HG02678 (cell line): Measurements from ENCODE around the gene TTC9.
A peak's percentile ranks its signal among the peaks of the same experiment; 100 is the strongest.

ENCODE experiments used
- ATAC-seq: cut with Tn5 transposase; IDR thresholded peaks from one replicate; pipeline ENCODE4 v1.9.1; 2021; ENCODE audit warnings: mild to moderate bottlenecking, moderate library complexity; ENCODE audit not compliant: unreplicated experiment

The TTC9 gene

GRCh38 chr14:70643967-70644366, 2.3 kb downstream of the TTC9 start:
- ATAC-seq: no peak

GRCh38 chr14:70645892-70646291, 4.2 kb downstream of the TTC9 start:
- no peak for ATAC-seq

- no peak for ATAC-seq
Observed at GRCh38 chr14:70646705-70647104, 5.0 kb downstream of the TTC9 start.

GRCh38 chr14:70648346-70648745, 6.6 kb downstream of the TTC9 start:
- no peak for ATAC-seq

- ATAC-seq: no peak
Observed at GRCh38 chr14:70649803-70650202, 8.1 kb downstream of the TTC9 start.

- ATAC-seq: no peak
Observed at GRCh38 chr14:70651522-70651921, 9.8 kb downstream of the TTC9 start.

- ATAC-seq: no peak
Observed at GRCh38 chr14:70652871-70653270, 11.2 kb downstream of the TTC9 start.

- no peak for ATAC-seq
Observed at GRCh38 chr14:70653662-70654061, 11.9 kb downstream of the TTC9 start.

GRCh38 chr14:70654632-70655031, 12.9 kb downstream of the TTC9 start:
- no peak for ATAC-seq

- ATAC-seq: peak; percentile 84
Observed at GRCh38 chr14:70655110-70655826, 13.6 kb downstream of the TTC9 start.

GRCh38 chr14:70658899-70659298, 17.2 kb downstream of the TTC9 start:
- no peak for ATAC-seq

- no peak for ATAC-seq
Observed at GRCh38 chr14:70660967-70661893, 19.5 kb downstream of the TTC9 start.

GRCh38 chr14:70662080-70662479, 20.4 kb downstream of the TTC9 start:
- ATAC-seq: no peak

- no peak for ATAC-seq
Observed at GRCh38 chr14:70662816-70663215, 21.1 kb downstream of the TTC9 start.

- peak; percentile 47 for ATAC-seq
Observed at GRCh38 chr14:70663707-70664179, 22.0 kb downstream of the TTC9 start.

GRCh38 chr14:70664698-70665447, 23.2 kb downstream of the TTC9 start:
- ATAC-seq: peak; percentile 8

- ATAC-seq: peak; percentile 60
Observed at GRCh38 chr14:70665448-70666360, 24.0 kb downstream of the TTC9 start.

- ATAC-seq: no peak
Observed at GRCh38 chr14:70666361-70666686, 24.6 kb downstream of the TTC9 start.

- ATAC-seq: no peak
Observed at GRCh38 chr14:70670992-70671651, 29.4 kb downstream of the TTC9 start.
